ENCODE measurements around the gene HRH2.
"Not testable (repeated sequence)": the region's sequence is repeated elsewhere in the genome, so short reads cannot be mapped to it uniquely, and the experiment has no call there.

HRH2 gene

GRCh38 chr5:175638305-175638704, 19.6 kb upstream of the HRH2 start:
- in situ Hi-C loops (cut with MboI; ENCODE audit: low pct_unique_long_range_greater_than_20kb, low sequenced_read_pairs, unreplicated experiment) = no loop called here
- DNase-seq (ENCODE audit: low spot score) = no peak
- TF ChIP-seq CTCF (IDR thresholded peaks at IDR 0.05; ENCODE audit: extremely low read depth, insufficient read depth, missing control alignments) = no peak

GRCh38 chr5:175640106-175640775, 17.6 kb upstream of the HRH2 start:
- DNase-seq (ENCODE audit: low spot score) = no peak
- in situ Hi-C loops (cut with MboI; ENCODE audit: low pct_unique_long_range_greater_than_20kb, low sequenced_read_pairs, unreplicated experiment) = no loop called here
- no peak for TF ChIP-seq CTCF (IDR thresholded peaks at IDR 0.05; ENCODE audit: extremely low read depth, insufficient read depth, missing control alignments)

GRCh38 chr5:175642998-175643397, 14.9 kb upstream of the HRH2 start:
- in situ Hi-C loops (cut with MboI; ENCODE audit: low pct_unique_long_range_greater_than_20kb, low sequenced_read_pairs, unreplicated experiment) = no loop called here
- no peak for DNase-seq (ENCODE audit: low spot score)
- no peak for TF ChIP-seq CTCF (IDR thresholded peaks at IDR 0.05; ENCODE audit: extremely low read depth, insufficient read depth, missing control alignments)

GRCh38 chr5:175646251-175646650, 11.6 kb upstream of the HRH2 start:
- no peak for DNase-seq (ENCODE audit: low spot score)
- no peak for TF ChIP-seq CTCF (IDR thresholded peaks at IDR 0.05; ENCODE audit: extremely low read depth, insufficient read depth, missing control alignments)
- in situ Hi-C loops (cut with MboI; ENCODE audit: low pct_unique_long_range_greater_than_20kb, low sequenced_read_pairs, unreplicated experiment) = no loop called here

- in situ Hi-C loops (cut with MboI; ENCODE audit: low pct_unique_long_range_greater_than_20kb, low sequenced_read_pairs, unreplicated experiment) = no loop called here
- DNase-seq (ENCODE audit: low spot score) = no peak
- no peak for TF ChIP-seq CTCF (IDR thresholded peaks at IDR 0.05; ENCODE audit: extremely low read depth, insufficient read depth, missing control alignments)
Measured at GRCh38 chr5:175649967-175650366, 7.9 kb upstream of the HRH2 start.

GRCh38 chr5:175650430-175651205, 7.3 kb upstream of the HRH2 start:
- in situ Hi-C loops (cut with MboI; ENCODE audit: low pct_unique_long_range_greater_than_20kb, low sequenced_read_pairs, unreplicated experiment); DNase-seq (ENCODE audit: low spot score): not testable (repeated sequence)

All from GM13977 (cell line).